Measurements from ENCODE around the gene TP53BP1. TPM values are rescaled to one million over a fixed set of nuclear protein-coding genes. Genes with fewer than 3 reads are reported as not detected.

TP53BP1 gene
- polyA plus RNA-seq, 1 experiment: 85.6 TPM

DNA sequence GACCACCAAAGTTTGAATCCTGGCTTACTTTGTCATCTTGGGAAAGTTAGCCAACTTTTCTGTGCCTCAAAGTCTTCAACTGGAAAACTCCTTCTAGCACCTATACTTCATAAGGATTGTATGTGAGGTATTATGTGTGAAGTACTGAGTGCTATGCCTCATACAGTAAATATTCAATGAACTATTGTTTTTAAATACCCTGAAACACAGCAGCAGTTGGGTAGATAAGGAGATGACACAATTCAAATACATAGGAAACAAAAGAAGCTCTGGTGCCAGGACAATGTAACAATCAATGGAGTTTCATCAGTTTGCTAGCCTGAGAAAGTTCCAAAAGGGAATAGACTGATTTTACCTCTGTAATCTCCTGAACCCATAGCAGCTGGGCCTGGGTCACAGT is 78.8 kb downstream of the TP53BP1 start:
- ChIA-PET CTCF (no interaction called here), POLR2A (interaction anchor here (0.6 kb wide), 1 partner anchor 230 kb away, joined by 3 read pairs; no protein-coding TSS in a partner anchor)
- TF ChIP-seq, protein P1, sequence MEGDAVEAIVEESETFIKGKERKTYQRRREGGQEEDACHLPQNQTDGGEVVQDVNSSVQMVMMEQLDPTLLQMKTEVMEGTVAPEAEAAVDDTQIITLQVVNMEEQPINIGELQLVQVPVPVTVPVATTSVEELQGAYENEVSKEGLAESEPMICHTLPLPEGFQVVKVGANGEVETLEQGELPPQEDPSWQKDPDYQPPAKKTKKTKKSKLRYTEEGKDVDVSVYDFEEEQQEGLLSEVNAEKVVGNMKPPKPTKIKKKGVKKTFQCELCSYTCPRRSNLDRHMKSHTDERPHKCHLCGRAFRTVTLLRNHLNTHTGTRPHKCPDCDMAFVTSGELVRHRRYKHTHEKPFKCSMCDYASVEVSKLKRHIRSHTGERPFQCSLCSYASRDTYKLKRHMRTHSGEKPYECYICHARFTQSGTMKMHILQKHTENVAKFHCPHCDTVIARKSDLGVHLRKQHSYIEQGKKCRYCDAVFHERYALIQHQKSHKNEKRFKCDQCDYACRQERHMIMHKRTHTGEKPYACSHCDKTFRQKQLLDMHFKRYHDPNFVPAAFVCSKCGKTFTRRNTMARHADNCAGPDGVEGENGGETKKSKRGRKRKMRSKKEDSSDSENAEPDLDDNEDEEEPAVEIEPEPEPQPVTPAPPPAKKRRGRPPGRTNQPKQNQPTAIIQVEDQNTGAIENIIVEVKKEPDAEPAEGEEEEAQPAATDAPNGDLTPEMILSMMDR (IDR thresholded peaks at IDR 0.05; ENCODE audit: low read depth, low read length): no peak

DNA sequence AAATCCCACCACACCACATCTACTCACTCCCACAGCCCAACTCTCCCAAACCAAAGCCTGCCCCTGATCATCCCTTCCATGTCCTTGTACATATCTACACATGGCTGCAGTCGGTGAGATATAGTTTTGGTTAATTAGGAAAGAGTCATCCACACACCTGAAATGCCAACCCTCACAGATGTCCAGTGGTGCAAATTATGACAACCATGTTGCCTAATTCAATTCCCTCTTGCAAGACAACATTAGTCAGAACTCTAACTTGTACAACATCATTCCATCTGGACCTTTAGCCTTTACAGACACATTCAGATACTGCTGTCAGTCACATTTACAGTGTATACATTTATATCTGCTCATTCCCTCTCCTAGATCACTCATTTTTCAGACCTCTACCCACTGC is 80.9 kb downstream of the TP53BP1 start:
- Histone ChIP-seq H3K4me3 (ENCODE audit: low read depth, low read length) (no peak overlapping the region), H3K27ac (ENCODE audit: low read depth, low read length) (no peak overlapping the region), H3K27me3 (ENCODE audit: control insufficient read depth, insufficient read depth, low read length) (no peaks in the 10 kb centered on the region), H3K9me3 (ENCODE audit: control insufficient read depth, insufficient read depth, low read length) (no peaks in the 10 kb centered on the region)
- DNase-seq (ENCODE audit: low read depth, low spot score): no peak
- ChIA-PET CTCF (no interaction called here), POLR2A (no interaction called here)
- TF ChIP-seq, protein P1 (IDR thresholded peaks at IDR 0.05; ENCODE audit: low read depth, low read length): no peak

More for the DNA sequence above, 78.8 kb downstream of the TP53BP1 start:
- Histone ChIP-seq H3K27ac (ENCODE audit: low read depth, low read length) (no peak overlapping the region), H3K27me3 (ENCODE audit: control insufficient read depth, insufficient read depth, low read length) (no peaks in the 10 kb centered on the region), H3K9me3 (ENCODE audit: control insufficient read depth, insufficient read depth, low read length) (no peaks in the 10 kb centered on the region), H3K4me3 (ENCODE audit: low read depth, low read length) (no peak overlapping the region)
- DNase-seq (ENCODE audit: low read depth, low spot score): no peak

DNA sequence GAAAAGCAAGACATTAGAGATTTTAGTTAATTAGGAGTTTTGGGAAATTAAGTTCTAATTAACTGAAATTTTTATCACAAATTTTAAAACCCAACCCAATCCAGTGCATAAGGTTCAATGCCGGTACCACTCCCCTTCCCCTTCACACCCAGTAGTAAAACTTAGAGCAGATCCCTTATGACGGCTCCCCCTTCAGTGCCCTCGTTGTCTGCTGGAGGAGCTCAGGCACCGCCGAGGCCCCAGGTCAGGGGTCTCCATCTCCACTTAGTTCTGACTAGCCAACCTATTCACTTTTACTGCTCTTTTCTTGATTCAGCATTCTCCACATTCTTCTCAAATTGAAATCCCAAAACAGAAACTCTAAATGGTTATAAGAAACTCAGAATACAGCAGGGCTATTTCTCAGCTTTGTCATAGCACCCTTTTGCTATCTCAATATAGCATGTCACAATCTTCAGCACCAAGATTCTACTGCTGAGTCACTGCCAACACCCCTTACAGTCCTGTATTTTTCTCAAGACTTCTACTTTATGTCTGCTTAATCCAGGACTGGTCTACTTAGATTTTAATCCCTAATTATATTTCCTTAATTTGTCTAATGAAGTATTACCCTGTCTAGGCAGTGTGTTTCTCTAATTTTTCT is 82.3 kb downstream of the TP53BP1 start:
- POLR2A ChIA-PET: no interaction called here
- Histone ChIP-seq H3K4me3 (ENCODE audit: low read depth, low read length) (no peak overlapping the region), H3K27ac (ENCODE audit: low read depth, low read length) (no peak overlapping the region), H3K9me3 (ENCODE audit: control insufficient read depth, insufficient read depth, low read length) (no peaks in the 10 kb centered on the region), H3K27me3 (ENCODE audit: control insufficient read depth, insufficient read depth, low read length) (no peaks in the 10 kb centered on the region)
- no peak for DNase-seq (ENCODE audit: low read depth, low spot score)
- TF ChIP-seq, protein P1 (IDR thresholded peaks at IDR 0.05; ENCODE audit: low read depth, low read length): no peak
- CTCF ChIA-PET: interaction anchor here (1.1 kb wide), 1 partner anchor 103 kb away, joined by 3 read pairs; no protein-coding TSS in a partner anchor

DNA sequence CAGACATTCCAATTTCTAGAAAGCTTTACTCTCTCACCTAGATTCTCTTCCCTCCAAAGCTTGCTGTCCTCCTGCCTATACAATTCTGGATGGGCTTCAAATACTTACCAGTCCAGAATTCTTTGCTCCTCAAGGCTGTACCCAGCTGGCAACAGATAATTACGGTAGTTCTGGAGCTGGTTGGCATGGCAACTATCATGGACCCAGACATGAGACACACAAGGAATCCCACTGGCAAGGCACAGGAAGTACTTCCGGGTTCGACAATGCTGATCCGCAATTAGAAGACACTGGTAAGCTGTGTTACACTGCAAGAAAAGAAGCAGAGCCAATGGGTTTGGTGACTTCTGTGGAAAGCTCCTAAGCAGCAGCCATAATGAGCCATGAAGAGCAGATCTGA is 84.2 kb downstream of the TP53BP1 start:
- Histone ChIP-seq H3K9me3 (ENCODE audit: control insufficient read depth, insufficient read depth, low read length) (no peaks in the 10 kb centered on the region), H3K4me3 (ENCODE audit: low read depth, low read length) (no peak overlapping the region), H3K27me3 (ENCODE audit: control insufficient read depth, insufficient read depth, low read length) (no peaks in the 10 kb centered on the region), H3K27ac (ENCODE audit: low read depth, low read length) (no peak overlapping the region)
- POLR2A ChIA-PET: no interaction called here
- CTCF ChIA-PET: no interaction called here
- no peak for DNase-seq (ENCODE audit: low read depth, low spot score)
- TF ChIP-seq, protein P1 (IDR thresholded peaks at IDR 0.05; ENCODE audit: low read depth, low read length): no peak

DNA sequence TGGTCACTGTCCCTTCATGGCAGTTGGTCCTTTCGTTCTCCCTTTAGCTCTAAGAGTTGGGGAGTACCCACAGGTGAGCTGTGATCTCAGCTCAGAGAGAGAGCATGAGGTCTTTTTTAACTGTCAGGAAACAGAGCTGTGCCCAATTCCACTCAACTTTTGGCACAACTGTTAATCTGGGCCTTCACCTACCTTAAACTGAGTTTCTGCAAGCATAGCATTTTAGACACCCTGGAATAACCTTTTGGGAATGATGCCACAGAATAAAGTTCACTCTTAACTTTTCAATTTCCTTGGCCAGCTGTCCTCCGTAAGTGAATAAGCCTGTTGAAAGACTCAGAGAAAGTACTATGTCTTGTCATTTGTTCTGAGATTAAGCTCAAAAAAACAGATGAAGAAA is 86.1 kb downstream of the TP53BP1 start:
- POLR2A ChIA-PET: interaction anchor here (0.6 kb wide), 1 partner anchor 42 kb away, joined by 3 read pairs; no protein-coding TSS in a partner anchor
- no peaks in the 10 kb centered on the region for H3K27me3 ChIP-seq (ENCODE audit: control insufficient read depth, insufficient read depth, low read length)
- H3K4me3 ChIP-seq (ENCODE audit: low read depth, low read length): no peak overlapping the region
- no peak for DNase-seq (ENCODE audit: low read depth, low spot score)
- H3K27ac ChIP-seq (ENCODE audit: low read depth, low read length): no peak overlapping the region
- no peaks in the 10 kb centered on the region for H3K9me3 ChIP-seq (ENCODE audit: control insufficient read depth, insufficient read depth, low read length)
- TF ChIP-seq, protein P1 (IDR thresholded peaks at IDR 0.05; ENCODE audit: low read depth, low read length): no peak
- CTCF ChIA-PET: no interaction called here

Measured in AG04450 (cell line).